ENCODE data around the gene FHIT. TPM values are rescaled to one million over a fixed set of nuclear protein-coding genes. Genes with fewer than 3 reads are reported as not detected.

FHIT gene
- total and polyA plus RNA-seq, 2 experiments from 2014 or later = 9.7 to 16.2 TPM

- TF ChIP-seq EZH2phosphoT487 (IDR thresholded peaks at IDR 0.05; ENCODE audit: low read depth, severe bottlenecking, unreplicated experiment) (no peak), CTCF (IDR thresholded peaks at IDR 0.05; ENCODE audit: poor library complexity) (no peak), EZH2 (IDR thresholded peaks at IDR 0.05; ENCODE audit: borderline replicate concordance) (no peak)
- no peak overlapping the region for H2AFZ ChIP-seq
- H3K4me3 ChIP-seq = no peak overlapping the region
Measured at GRCh38 chr3:60186359-60186758, 1064.9 kb downstream of the FHIT start.

DNA sequence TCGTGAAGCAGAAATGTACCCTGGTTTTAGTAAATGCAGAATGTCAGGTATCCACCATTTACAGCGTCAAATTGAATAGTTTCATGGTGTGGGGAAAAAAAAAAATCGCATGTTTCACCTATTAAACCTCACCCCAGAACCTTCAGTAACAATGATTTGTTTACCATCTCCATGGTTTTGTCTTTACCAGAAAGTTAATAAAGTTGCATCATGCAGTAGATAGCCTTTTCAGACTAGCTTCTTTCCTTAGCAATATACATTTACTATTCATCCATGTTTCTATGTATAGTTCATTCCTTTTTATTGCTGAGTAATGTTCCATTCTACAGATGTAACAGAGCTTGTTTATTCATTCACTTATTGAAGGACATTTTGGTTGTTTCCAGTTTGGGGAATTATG is 1066.1 kb downstream of the FHIT start:
- Histone ChIP-seq H3K27ac (no peak overlapping the region), H4K20me1 (ENCODE audit: insufficient read depth, poor library complexity, severe bottlenecking) (no peaks in the 10 kb centered on the region), H3K9me2 (replicated peaks; ENCODE audit: insufficient read depth) (no peaks in the 10 kb centered on the region), H2AFZ (no peak overlapping the region), H3K36me3 (replicated peaks; ENCODE audit: insufficient read depth, low read depth) (no peaks in the 10 kb centered on the region), H3K27me3 (no peaks in the 10 kb centered on the region), H3K79me2 (no peaks in the 10 kb centered on the region), H3K9me3 (ENCODE audit: low read depth) (no peaks in the 10 kb centered on the region), H3K4me1 (ENCODE audit: insufficient read depth) (no peaks in the 10 kb centered on the region), H3K4me3 (no peak overlapping the region), H3K4me2 (no peak overlapping the region)
- TF ChIP-seq EZH2 (IDR thresholded peaks at IDR 0.05; ENCODE audit: borderline replicate concordance) (no peak), EZH2phosphoT487 (IDR thresholded peaks at IDR 0.05; ENCODE audit: low read depth, severe bottlenecking, unreplicated experiment) (no peak), CTCF (IDR thresholded peaks at IDR 0.05; ENCODE audit: poor library complexity) (no peak)
- WGBS (ENCODE audit: low lambda C conversion rate, missing lambda C conversion rate) = 93% methylated on average over 3 of the region's 3 CpGs
- no peak for DNase-seq (ENCODE audit: low spot score)

More at GRCh38 chr3:60186359-60186758, 1064.9 kb downstream of the FHIT start:
- 95% methylated on average over 4 of the region's 4 CpGs for WGBS (ENCODE audit: low lambda C conversion rate, missing lambda C conversion rate)
- Histone ChIP-seq H3K4me2 (no peak overlapping the region), H3K27ac (no peak overlapping the region), H4K20me1 (ENCODE audit: insufficient read depth, poor library complexity, severe bottlenecking) (no peaks in the 10 kb centered on the region), H3K9me2 (replicated peaks; ENCODE audit: insufficient read depth) (no peaks in the 10 kb centered on the region), H3K27me3 (no peaks in the 10 kb centered on the region), H3K4me1 (ENCODE audit: insufficient read depth) (no peaks in the 10 kb centered on the region), H3K79me2 (no peaks in the 10 kb centered on the region), H3K36me3 (replicated peaks; ENCODE audit: insufficient read depth, low read depth) (no peaks in the 10 kb centered on the region), H3K9me3 (ENCODE audit: low read depth) (no peaks in the 10 kb centered on the region)
- DNase-seq (ENCODE audit: low spot score) = no peak

DNA sequence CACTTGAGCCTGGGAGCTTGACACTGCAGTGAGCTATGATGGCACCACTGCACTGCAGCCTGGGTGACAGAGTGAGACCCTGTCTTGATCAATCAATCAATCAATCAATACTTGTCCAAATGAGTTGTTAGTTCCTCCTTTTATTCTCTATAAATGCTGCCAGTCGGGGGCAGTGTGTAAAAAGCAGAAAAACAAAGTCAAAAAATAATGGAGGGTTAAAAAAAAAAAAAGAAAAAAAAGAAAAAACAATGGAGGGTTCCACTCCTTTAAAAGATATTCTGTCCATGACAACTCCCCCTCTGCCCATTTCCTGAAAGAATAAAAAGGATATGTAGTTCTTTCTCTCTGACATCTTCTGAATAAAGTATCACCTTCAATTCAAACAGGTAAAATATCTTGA is 1068.6 kb downstream of the FHIT start:
- Histone ChIP-seq H3K79me2 (no peaks in the 10 kb centered on the region), H3K9me3 (ENCODE audit: low read depth) (no peaks in the 10 kb centered on the region), H2AFZ (no peak overlapping the region), H3K9me2 (replicated peaks; ENCODE audit: insufficient read depth) (no peaks in the 10 kb centered on the region), H3K27ac (no peak overlapping the region), H3K4me1 (ENCODE audit: insufficient read depth) (no peaks in the 10 kb centered on the region), H3K27me3 (no peaks in the 10 kb centered on the region), H3K4me3 (no peak overlapping the region), H3K4me2 (no peak overlapping the region), H3K36me3 (replicated peaks; ENCODE audit: insufficient read depth, low read depth) (no peaks in the 10 kb centered on the region), H4K20me1 (ENCODE audit: insufficient read depth, poor library complexity, severe bottlenecking) (no peaks in the 10 kb centered on the region)
- WGBS (ENCODE audit: low lambda C conversion rate, missing lambda C conversion rate) = 63% methylated on average over 1 of the region's 1 CpG
- DNase-seq (ENCODE audit: low spot score) = no peak
- TF ChIP-seq CTCF (IDR thresholded peaks at IDR 0.05; ENCODE audit: poor library complexity) (no peak), EZH2phosphoT487 (IDR thresholded peaks at IDR 0.05; ENCODE audit: low read depth, severe bottlenecking, unreplicated experiment) (no peak), EZH2 (IDR thresholded peaks at IDR 0.05; ENCODE audit: borderline replicate concordance) (no peak)

Data from hepatocyte (in vitro differentiated cells).